ENCODE results near the gene GNA15.

DNA sequence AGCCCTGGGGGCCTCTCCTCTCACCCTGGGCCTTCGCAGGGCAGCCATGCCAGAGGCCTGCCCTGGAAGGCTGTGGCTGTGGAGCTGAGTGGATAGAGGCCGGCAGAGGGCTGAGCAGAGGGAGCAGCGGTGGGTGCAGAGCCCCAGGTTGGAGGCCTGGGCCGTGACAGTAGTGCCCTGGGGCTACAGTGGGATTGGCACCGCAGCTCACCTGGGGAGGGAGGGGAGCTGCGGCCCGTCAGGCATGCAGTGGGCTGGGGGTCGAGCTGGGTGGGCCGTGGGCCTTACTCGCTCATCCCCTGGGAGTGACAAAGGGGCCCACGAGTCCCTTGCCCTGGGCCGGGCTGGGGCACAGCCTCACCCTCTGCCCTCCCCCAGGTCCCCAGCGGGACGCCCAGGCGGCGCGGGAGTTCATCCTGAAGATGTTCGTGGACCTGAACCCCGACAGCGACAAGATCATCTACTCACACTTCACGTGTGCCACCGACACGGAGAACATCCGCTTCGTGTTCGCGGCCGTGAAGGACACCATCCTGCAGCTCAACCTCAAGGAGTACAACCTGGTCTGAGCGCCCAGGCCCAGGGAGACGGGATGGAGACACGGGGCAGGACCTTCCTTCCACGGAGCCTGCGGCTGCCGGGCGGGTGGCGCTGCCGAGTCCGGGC, 15.1 kb upstream of the GNA15 start:
- TF ChIP-seq, protein P1, sequence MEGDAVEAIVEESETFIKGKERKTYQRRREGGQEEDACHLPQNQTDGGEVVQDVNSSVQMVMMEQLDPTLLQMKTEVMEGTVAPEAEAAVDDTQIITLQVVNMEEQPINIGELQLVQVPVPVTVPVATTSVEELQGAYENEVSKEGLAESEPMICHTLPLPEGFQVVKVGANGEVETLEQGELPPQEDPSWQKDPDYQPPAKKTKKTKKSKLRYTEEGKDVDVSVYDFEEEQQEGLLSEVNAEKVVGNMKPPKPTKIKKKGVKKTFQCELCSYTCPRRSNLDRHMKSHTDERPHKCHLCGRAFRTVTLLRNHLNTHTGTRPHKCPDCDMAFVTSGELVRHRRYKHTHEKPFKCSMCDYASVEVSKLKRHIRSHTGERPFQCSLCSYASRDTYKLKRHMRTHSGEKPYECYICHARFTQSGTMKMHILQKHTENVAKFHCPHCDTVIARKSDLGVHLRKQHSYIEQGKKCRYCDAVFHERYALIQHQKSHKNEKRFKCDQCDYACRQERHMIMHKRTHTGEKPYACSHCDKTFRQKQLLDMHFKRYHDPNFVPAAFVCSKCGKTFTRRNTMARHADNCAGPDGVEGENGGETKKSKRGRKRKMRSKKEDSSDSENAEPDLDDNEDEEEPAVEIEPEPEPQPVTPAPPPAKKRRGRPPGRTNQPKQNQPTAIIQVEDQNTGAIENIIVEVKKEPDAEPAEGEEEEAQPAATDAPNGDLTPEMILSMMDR (IDR thresholded peaks at IDR 0.05): no peak
- no peak for TF ChIP-seq EP300 (IDR thresholded peaks at IDR 0.05)
- TF ChIP-seq POLR2AphosphoS5 (IDR thresholded peaks at IDR 0.05): no peak
